Ascending aorta (tissue), 2 donors: ENCODE results near the gene NACAD. TPM values are rescaled to one million over a fixed set of nuclear protein-coding genes. Genes with fewer than 3 reads are reported as not detected.

Experiments
- DNase-seq, 2 donors: peaks; one replicate each; pipeline ENCODE4 v3.0.0-alpha.2; 2019; ENCODE audit warnings: low spot score in 2 of 2
- H3K27ac ChIP-seq, 2 donors: fragments of 200-600 bp; sonication (generic); one replicate each; pipeline ENCODE4 v1.5.1; 2016 to 2017; ENCODE audit warnings: mild to moderate bottlenecking in 1 of 2
- H3K27me3 ChIP-seq: fragments of 200-600 bp; sonication (generic); one replicate; pipeline ENCODE4 v1.5.1; 2017
- H3K36me3 ChIP-seq, 2 donors: fragments of 200-600 bp; sonication (generic); one replicate each; pipeline ENCODE4 v1.5.1; 2016
- H3K4me1 ChIP-seq, 2 donors: fragments of 200-600 bp; sonication (generic); one replicate each; pipeline ENCODE4 v1.5.1; 2016 to 2017; ENCODE audit warnings: mild to moderate bottlenecking in 1 of 2
- H3K4me3 ChIP-seq, 2 donors: fragments of 200-600 bp; sonication (generic); one replicate each; pipeline ENCODE4 v1.5.1; 2016 to 2017; ENCODE audit warnings: mild to moderate bottlenecking in 1 of 2
- H3K9me3 ChIP-seq, 2 donors: fragments of 200-600 bp; sonication (generic); one replicate each; pipeline ENCODE4 v1.5.1; 2016
- intact Hi-C: fragments of 100-400 bp; cut with DNase I; formaldehyde crosslinking; loops from one replicate; pipeline ENCODE4 v1.15.1; 2023
- total RNA-seq: library from RNA; depleted of rRNA; stranded (reverse); fragments of >200 nt; gene quantifications from one replicate; pipeline ENCODE4 v1.1.0, GENCODE V29; 2016
- TF ChIP-seq, protein P1 (sequence below), 3 experiments: fragments of 200-600 bp in 2 of 3; fragments of 450-650 bp in 1 of 3; sonication (generic) in 2 of 3; IDR thresholded peaks; one replicate each; pipeline ENCODE4 v1.5.1; 2016 to 2019; ENCODE audit warnings: antibody characterized with exemption in 3 of 3, mild to moderate bottlenecking in 1 of 3, moderate library complexity in 1 of 3

NACAD gene
- total RNA-seq, 1 donor from 2014 or later = 7.1 TPM

DNA sequence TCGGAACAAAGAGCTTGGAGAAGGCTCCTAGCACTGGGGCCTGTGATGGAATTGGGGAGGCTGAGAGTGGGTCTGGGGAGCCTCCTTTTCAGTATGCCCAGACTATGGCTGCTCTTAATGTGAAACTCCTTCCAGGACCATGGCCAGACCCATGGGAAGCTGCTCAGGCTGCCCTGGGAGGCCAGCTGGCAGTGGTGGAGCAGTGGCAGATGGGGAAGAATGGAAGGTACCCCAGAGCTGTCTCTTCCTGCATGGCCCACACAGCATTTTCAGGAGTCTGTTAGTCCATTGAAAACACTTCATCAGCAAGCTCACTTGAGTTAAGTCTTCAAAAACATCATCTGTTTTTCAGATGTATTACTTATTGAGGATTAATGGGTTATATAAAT lies 18.5 kb downstream of the NACAD start:
- no peaks in the 10 kb centered on the region for H3K27me3 ChIP-seq
- intact Hi-C loops = no loop called here
- peaks cover 62 to 85% of the 10 kb centered on the region in 2 donors for H3K36me3 ChIP-seq
- no peak for DNase-seq
- no peaks in the 10 kb centered on the region for H3K4me1 ChIP-seq
- TF ChIP-seq, protein P1, sequence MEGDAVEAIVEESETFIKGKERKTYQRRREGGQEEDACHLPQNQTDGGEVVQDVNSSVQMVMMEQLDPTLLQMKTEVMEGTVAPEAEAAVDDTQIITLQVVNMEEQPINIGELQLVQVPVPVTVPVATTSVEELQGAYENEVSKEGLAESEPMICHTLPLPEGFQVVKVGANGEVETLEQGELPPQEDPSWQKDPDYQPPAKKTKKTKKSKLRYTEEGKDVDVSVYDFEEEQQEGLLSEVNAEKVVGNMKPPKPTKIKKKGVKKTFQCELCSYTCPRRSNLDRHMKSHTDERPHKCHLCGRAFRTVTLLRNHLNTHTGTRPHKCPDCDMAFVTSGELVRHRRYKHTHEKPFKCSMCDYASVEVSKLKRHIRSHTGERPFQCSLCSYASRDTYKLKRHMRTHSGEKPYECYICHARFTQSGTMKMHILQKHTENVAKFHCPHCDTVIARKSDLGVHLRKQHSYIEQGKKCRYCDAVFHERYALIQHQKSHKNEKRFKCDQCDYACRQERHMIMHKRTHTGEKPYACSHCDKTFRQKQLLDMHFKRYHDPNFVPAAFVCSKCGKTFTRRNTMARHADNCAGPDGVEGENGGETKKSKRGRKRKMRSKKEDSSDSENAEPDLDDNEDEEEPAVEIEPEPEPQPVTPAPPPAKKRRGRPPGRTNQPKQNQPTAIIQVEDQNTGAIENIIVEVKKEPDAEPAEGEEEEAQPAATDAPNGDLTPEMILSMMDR (IDR thresholded peaks at IDR 0.05) = no peak
- H3K9me3 ChIP-seq = no peaks in the 10 kb centered on the region
- no peak overlapping the region for H3K27ac ChIP-seq
- H3K4me3 ChIP-seq = no peak overlapping the region

DNA sequence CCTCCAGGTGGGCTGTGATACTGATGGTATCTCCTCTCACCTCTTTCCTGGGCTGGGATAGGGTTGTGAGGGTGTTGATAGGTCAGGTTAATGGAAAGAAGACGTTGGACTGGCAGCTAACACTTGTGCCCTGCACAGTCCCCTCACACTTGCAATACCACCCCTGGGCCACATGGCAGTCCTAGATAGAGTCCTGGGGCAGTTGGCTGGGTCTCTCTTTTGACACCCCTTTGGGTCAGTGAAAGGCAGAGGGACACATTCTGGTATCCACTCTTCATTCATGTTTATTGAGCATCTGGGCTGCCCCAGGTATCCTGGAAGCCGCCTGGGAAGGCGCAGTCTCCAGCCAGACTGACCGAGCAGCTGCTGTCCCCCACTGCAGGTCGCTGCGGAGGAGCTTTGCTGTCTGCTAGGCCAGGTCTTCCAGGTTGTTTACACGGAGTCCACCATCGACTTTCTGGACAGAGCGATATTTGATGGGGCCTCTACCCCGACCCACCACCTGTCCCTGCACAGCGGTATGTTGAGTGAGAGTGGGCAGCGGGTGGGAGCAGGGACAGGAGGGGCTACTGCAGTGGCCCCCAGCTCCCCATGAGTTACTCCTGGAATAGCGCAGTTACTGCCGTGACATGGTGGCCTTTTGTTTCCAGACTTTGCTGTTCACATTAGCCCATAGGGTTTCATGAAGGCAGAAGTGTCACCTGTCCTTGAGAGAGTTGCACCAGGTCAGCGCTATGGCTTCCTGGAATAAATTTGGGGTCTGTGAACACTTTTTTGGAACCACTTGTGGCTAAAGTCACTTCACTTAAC lies 19.1 kb downstream of the NACAD start:
- intact Hi-C loops = no loop called here
- Histone ChIP-seq H3K36me3 (peaks cover 56 to 85% of the 10 kb centered on the region in 2 donors), H3K4me1 (no peaks in the 10 kb centered on the region), H3K27me3 (no peaks in the 10 kb centered on the region), H3K27ac (no peak overlapping the region), H3K4me3 (no peak overlapping the region), H3K9me3 (no peaks in the 10 kb centered on the region)
- DNase-seq = peak in 1 of 2 donors; percentile 52
- TF ChIP-seq, protein P1 (IDR thresholded peaks at IDR 0.05) = no peak

DNA sequence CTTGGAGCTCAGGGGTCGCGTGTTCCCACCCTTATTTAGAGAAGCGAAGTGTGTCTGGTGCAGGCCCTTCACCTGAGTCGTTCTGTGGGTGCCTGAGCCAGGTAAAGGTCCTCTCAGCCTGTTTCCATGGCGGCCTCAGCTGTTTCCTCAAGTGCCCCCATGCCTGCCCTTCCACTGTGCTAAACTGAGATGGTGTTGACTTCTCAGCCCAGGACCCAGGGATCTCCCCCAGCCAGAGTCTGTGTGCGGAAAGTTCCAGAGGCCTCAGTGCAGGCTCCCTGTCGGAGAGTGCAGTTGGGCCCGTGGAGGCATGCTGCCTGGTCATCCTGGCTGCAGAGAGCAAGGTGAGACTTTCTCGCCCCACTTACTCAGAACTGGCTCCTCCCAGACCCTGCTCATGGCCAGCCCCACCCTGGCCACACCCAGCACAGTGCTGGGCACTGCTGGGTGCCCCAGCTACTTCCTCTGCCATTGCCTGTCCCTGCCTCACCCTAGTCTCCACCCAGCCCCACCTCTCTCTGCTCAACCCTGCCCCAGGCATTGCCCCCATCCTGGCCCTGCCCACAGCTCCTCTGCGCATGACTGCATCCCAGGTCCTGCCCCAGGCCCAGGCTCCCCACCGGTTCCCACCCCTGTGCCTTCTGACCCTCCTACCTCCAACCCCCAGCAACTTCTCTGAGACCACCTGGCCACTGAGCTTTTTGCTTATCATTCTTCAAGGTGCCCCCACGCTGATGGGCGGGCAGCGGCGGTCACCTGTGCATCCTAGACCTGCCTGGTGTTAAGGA lies 20.3 kb downstream of the NACAD start:
- peaks cover 45 to 78% of the 10 kb centered on the region in 2 donors for H3K36me3 ChIP-seq
- H3K27ac ChIP-seq = no peak overlapping the region
- H3K9me3 ChIP-seq = no peaks in the 10 kb centered on the region
- TF ChIP-seq, protein P1 (IDR thresholded peaks at IDR 0.05) = no peak
- no peaks in the 10 kb centered on the region for H3K4me1 ChIP-seq
- H3K4me3 ChIP-seq = no peak overlapping the region
- no peaks in the 10 kb centered on the region for H3K27me3 ChIP-seq
- peak in 1 of 2 donors; percentile 53 for DNase-seq
- intact Hi-C loops = no loop called here

DNA sequence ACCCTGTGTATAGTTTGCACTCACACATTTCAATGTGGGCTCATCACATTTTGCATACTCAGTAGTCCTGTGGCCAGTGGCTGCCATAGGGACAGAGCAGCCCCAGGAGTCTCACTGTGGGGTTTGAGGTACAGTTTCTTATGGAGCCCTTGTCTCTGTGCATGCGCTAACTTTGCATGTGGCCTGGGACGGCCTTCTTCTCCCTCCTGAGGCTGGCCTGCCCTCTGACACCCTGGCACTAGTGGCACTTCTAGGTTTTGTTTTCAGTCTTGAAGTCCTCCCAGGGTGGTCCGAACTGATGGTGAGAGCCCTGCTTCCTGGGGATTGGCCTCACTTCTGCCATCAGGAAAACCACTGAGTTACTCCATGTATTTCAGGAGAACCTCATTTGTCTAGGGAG lies 21.2 kb downstream of the NACAD start:
- intact Hi-C loops = no loop called here
- Histone ChIP-seq H3K36me3 (peaks cover 37 to 69% of the 10 kb centered on the region in 2 donors), H3K9me3 (no peaks in the 10 kb centered on the region), H3K4me3 (no peak overlapping the region), H3K4me1 (no peaks in the 10 kb centered on the region), H3K27me3 (no peaks in the 10 kb centered on the region), H3K27ac (no peak overlapping the region)
- TF ChIP-seq, protein P1 (IDR thresholded peaks at IDR 0.05) = no peak
- peak in 1 of 2 donors; percentile 40 for DNase-seq

DNA sequence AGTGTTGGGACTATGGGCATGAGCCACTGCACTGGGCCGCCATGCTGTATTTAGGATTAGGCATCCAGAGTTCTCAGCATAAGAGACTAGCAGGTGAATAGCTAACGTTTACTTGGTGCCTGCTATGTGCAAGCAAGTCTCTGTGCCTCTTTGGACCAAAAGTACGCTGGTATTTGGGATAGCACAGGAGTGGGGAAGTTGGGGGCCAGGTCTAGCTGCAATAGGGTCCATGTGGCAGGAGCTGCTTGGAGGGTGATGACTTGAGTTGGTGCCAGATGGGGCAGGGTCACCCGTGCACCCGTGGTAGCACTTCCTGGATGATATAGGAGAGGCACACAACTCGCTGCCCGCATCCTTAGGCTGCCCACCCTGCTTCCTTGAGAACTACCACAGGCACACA lies 22.4 kb downstream of the NACAD start:
- peak in 1 of 2 donors; percentile 54 for DNase-seq
- Histone ChIP-seq H3K27me3 (no peaks in the 10 kb centered on the region), H3K9me3 (no peaks in the 10 kb centered on the region), H3K4me1 (no peaks in the 10 kb centered on the region), H3K27ac (no peak overlapping the region), H3K36me3 (peaks cover 28 to 57% of the 10 kb centered on the region in 2 donors), H3K4me3 (no peak overlapping the region)
- TF ChIP-seq, protein P1 (IDR thresholded peaks at IDR 0.05) = no peak
- intact Hi-C loops = no loop called here
